Upper lobe of left lung (tissue), 4 donors: Measurements from ENCODE around the gene PCDHA11.

Experiments
- POLR2A ChIP-seq, 4 donors: fragments of 450-650 bp; IDR thresholded peaks; one replicate each; pipeline ENCODE4 v1.5.1; 2016 to 2017; ENCODE audit warnings: antibody characterized with exemption in 4 of 4, mild to moderate bottlenecking in 2 of 4
- POLR2AphosphoS5 ChIP-seq, 2 donors: sonication (generic); formaldehyde crosslinking; IDR thresholded peaks; one replicate each; pipeline ENCODE4 v1.5.1; 2017; ENCODE audit warnings: antibody characterized with exemption in 2 of 2
- TF ChIP-seq, protein P1 (sequence below), 6 experiments: fragments of 450-650 bp in 4 of 6; fragments of 200-600 bp in 2 of 6; sonication (generic) in 2 of 6; IDR thresholded peaks; one replicate each; pipeline ENCODE4 v1.5.1; 2016 to 2019; ENCODE audit warnings: antibody characterized with exemption in 6 of 6

DNA sequence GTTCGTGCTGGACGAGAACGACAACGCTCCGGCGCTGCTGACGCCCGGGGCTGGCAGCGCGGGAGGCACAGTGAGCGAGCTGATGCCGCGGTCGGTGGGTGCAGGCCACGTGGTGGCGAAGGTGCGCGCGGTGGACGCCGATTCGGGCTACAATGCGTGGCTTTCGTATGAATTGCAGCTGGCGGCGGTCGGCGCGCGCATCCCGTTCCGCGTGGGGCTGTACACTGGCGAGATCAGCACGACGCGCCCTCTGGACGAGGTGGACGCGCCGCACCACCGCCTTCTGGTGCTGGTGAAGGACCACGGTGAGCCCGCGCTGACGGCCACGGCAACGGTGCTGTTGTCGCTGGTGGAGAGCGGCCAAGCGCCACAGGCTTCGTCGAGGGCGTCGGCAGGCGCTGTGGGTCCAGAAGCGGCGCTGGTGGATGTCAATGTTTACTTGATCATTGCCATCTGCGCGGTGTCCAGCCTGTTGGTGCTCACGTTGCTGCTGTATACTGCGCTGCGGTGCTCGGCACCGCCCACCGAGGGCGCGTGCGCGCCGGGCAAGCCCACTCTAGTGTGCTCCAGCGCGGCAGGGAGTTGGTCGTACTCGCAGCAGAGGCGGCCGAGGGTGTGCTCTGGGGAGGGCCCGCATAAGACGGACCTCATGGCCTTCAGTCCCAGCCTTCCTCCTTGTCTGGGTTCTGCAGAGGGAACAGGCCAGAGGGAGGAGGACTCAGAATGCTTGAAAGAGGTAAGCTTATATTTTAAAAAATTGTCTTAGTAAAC, 15.4 kb downstream of the PCDHA11 start:
- TF ChIP-seq POLR2A (IDR thresholded peaks at IDR 0.05) = no peak
- TF ChIP-seq, protein P1, sequence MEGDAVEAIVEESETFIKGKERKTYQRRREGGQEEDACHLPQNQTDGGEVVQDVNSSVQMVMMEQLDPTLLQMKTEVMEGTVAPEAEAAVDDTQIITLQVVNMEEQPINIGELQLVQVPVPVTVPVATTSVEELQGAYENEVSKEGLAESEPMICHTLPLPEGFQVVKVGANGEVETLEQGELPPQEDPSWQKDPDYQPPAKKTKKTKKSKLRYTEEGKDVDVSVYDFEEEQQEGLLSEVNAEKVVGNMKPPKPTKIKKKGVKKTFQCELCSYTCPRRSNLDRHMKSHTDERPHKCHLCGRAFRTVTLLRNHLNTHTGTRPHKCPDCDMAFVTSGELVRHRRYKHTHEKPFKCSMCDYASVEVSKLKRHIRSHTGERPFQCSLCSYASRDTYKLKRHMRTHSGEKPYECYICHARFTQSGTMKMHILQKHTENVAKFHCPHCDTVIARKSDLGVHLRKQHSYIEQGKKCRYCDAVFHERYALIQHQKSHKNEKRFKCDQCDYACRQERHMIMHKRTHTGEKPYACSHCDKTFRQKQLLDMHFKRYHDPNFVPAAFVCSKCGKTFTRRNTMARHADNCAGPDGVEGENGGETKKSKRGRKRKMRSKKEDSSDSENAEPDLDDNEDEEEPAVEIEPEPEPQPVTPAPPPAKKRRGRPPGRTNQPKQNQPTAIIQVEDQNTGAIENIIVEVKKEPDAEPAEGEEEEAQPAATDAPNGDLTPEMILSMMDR (IDR thresholded peaks at IDR 0.05) = no peak
- no peak for TF ChIP-seq POLR2AphosphoS5 (IDR thresholded peaks at IDR 0.05)
